HepG2 (cell line): ENCODE data around the gene TBC1D20. TPM values are rescaled to one million over a fixed set of nuclear protein-coding genes. Genes with fewer than 3 reads are reported as not detected.
A peak's percentile ranks its signal among the peaks of the same experiment; 100 is the strongest.

ENCODE experiments used
- ATF5 ChIP-seq: sonication (generic); formaldehyde crosslinking; IDR thresholded peaks from 2 replicates; pipeline ENCODE4 v1.4.0; 2020; ENCODE audit warnings: mild to moderate bottlenecking, low read depth, missing genetic modification reagents
- ELF1 ChIP-seq: sonication (generic); formaldehyde crosslinking; IDR thresholded peaks from 2 replicates; pipeline ENCODE4 v1.4.0; 2020; ENCODE audit warnings: missing genetic modification reagents
- FOSL1 ChIP-seq: sonication (generic); formaldehyde crosslinking; IDR thresholded peaks from 2 replicates; pipeline ENCODE4 v1.9.0; 2021; ENCODE audit warnings: missing genetic modification reagents, borderline replicate concordance
- FOXK1 ChIP-seq: sonication (generic); formaldehyde crosslinking; IDR thresholded peaks from 2 replicates; pipeline ENCODE4 v1.4.0; 2020; ENCODE audit warnings: low read depth, missing genetic modification reagents, borderline replicate concordance
- PAWR ChIP-seq: sonication (generic); formaldehyde crosslinking; IDR thresholded peaks from 2 replicates; pipeline ENCODE4 v1.4.0; 2020; ENCODE audit warnings: missing genetic modification reagents, mild to moderate bottlenecking, borderline replicate concordance
- PCBP2 ChIP-seq: fragments of 200-400 bp; formaldehyde crosslinking; optimal IDR thresholded peaks from 2 replicates; pipeline ENCODE3; 2018; ENCODE audit warnings: low read length, low read depth; ENCODE audit not compliant: poor library complexity, severe bottlenecking
- RFX3 ChIP-seq: IDR thresholded peaks from 2 replicates; pipeline ENCODE4 v1.6.1; 2016; ENCODE audit warnings: missing biosample characterization, missing genetic modification reagents
- RXRA ChIP-seq: sonication (generic); formaldehyde crosslinking; IDR thresholded peaks from 2 replicates; pipeline ENCODE4 v1.5.1; 2020; ENCODE audit warnings: missing genetic modification reagents
- SOX5 ChIP-seq: IDR thresholded peaks from 2 replicates; pipeline ENCODE4 v1.6.1; 2016; ENCODE audit warnings: borderline replicate concordance
- TEAD2 ChIP-seq: sonication (generic); formaldehyde crosslinking; IDR thresholded peaks from 2 replicates; pipeline ENCODE4 v1.9.0; 2021; ENCODE audit warnings: missing genetic modification reagents
- ZBTB34 ChIP-seq: sonication (generic); formaldehyde crosslinking; IDR thresholded peaks from 2 replicates; pipeline ENCODE4 v1.8.0; 2022; ENCODE audit warnings: mild to moderate bottlenecking, missing genetic modification reagents
- ZBTB43 ChIP-seq: sonication (generic); formaldehyde crosslinking; conservative IDR thresholded peaks from 2 replicates; pipeline ENCODE4 v1.4.0; 2020; ENCODE audit warnings: missing genetic modification reagents
- ZEB1 ChIP-seq: IDR thresholded peaks from 2 replicates; pipeline ENCODE4 v1.6.1; 2012; ENCODE audit warnings: mild to moderate bottlenecking, low read depth, inconsistent platforms; ENCODE audit not compliant: insufficient replicate concordance
- ZNF224 ChIP-seq: sonication (generic); formaldehyde crosslinking; IDR thresholded peaks from 2 replicates; pipeline ENCODE4 v1.5.0; 2020; ENCODE audit warnings: mild to moderate bottlenecking, missing genetic modification reagents
- ZNF235 ChIP-seq: sonication (generic); formaldehyde crosslinking; IDR thresholded peaks from 2 replicates; pipeline ENCODE4 v1.8.1; 2023; ENCODE audit warnings: mild to moderate bottlenecking, missing genetic modification reagents, borderline replicate concordance
- ZNF280D ChIP-seq: sonication (generic); formaldehyde crosslinking; IDR thresholded peaks from 2 replicates; pipeline ENCODE4 v1.5.1; 2020; ENCODE audit warnings: mild to moderate bottlenecking, missing genetic modification reagents
- ZNF33B ChIP-seq: sonication (generic); formaldehyde crosslinking; IDR thresholded peaks from 2 replicates; pipeline ENCODE4 v1.5.1; 2020; ENCODE audit warnings: mild to moderate bottlenecking, missing genetic modification reagents
- ZNF34 ChIP-seq: sonication (generic); formaldehyde crosslinking; IDR thresholded peaks from 2 replicates; pipeline ENCODE4 v1.4.0; 2020; ENCODE audit warnings: mild to moderate bottlenecking, missing genetic modification reagents, borderline replicate concordance
- ZNF720 ChIP-seq: sonication (generic); formaldehyde crosslinking; IDR thresholded peaks from 2 replicates; pipeline ENCODE4 v1.4.0; 2020; ENCODE audit warnings: missing genetic modification reagents
- ZNF782 ChIP-seq: sonication (generic); formaldehyde crosslinking; IDR thresholded peaks from 2 replicates; pipeline ENCODE4 v1.4.0; 2020; ENCODE audit warnings: missing genetic modification reagents, mild to moderate bottlenecking, borderline replicate concordance
- ZSCAN31 ChIP-seq: sonication (generic); formaldehyde crosslinking; IDR thresholded peaks from 2 replicates; pipeline ENCODE4 v1.5.0; 2020; ENCODE audit warnings: low read depth, mild to moderate bottlenecking, missing genetic modification reagents
- polyA plus RNA-seq, 8 experiments: library from polyadenylated mRNA; depleted of rRNA in 3 of 8; stranded (reverse) in 7 of 8; unstranded in 1 of 8; fragments of >200 nt; fragmentation: Illumina TruSeq in 4 of 8; extraction: Trizol in 4 of 8; gene quantifications; 2 replicates each; pipeline versions ENCODE4 v1.2.1 to v1.2.3, GENCODE V29; 2011 to 2016; ENCODE audit warnings: low read depth in 4 of 8, missing spikeins in 1 of 8, mixed read lengths in 1 of 8; ENCODE audit not compliant: insufficient read depth in 1 of 8
- total RNA-seq, 5 experiments: library from RNA; depleted of rRNA; stranded (reverse); fragments of >200 nt; fragmentation: Illumina TruSeq; extraction: Trizol; gene quantifications; 2 replicates each; pipeline ENCODE4 v1.2.3, GENCODE V29; 2016; ENCODE audit warnings: low read depth in 1 of 5

TBC1D20 gene
- total and polyA plus RNA-seq, 2 of the 13 experiments (the other 11 are each of a cell fraction or from before 2014, with no cell fraction given), result 36.6 to 47.1 TPM

GRCh38 chr20:407133-407952, 55.0 kb downstream of the TBC1D20 start (continued):
- TF ChIP-seq PAWR (CRISPR knock-in tag), result 0 out of 2 replicates have a peak, but pooled peaks have one; percentile 23
- peak; percentile 85; the same call in 1 of the 2 replicates for TF ChIP-seq ZBTB34 (CRISPR knock-in tag)
- peak; percentile 55; the same call in 1 of the 2 replicates for TF ChIP-seq SOX5 (CRISPR knock-in tag)
- no peak for TF ChIP-seq ZNF34
- no peak for TF ChIP-seq ELF1 (CRISPR knock-in tag)
- no peak for TF ChIP-seq ZNF235
- TF ChIP-seq ZNF33B, result peak; percentile 86
- TF ChIP-seq FOSL1 (CRISPR knock-in tag), result no peak
- peak; percentile 89; the same call in 1 of the 2 replicates for TF ChIP-seq ZNF280D (CRISPR knock-in tag)
- peak; percentile 71; the same call in 1 of the 2 replicates for TF ChIP-seq ATF5 (CRISPR knock-in tag)
- no peak for TF ChIP-seq ZNF720 (CRISPR knock-in tag)
- peak; percentile 89; the same call in 1 of the 2 replicates for TF ChIP-seq ZNF782 (CRISPR knock-in tag)
- no peak; the same call in 1 of the 2 replicates for TF ChIP-seq FOXK1
- TF ChIP-seq PCBP2, result no peak
- TF ChIP-seq ZNF224, result no peak; the same call in 1 of the 2 replicates
- peak; percentile 28; the same call in 1 of the 2 replicates for TF ChIP-seq RXRA (CRISPR knock-in tag)
- no peak for TF ChIP-seq RFX3 (CRISPR knock-in tag)
- no peak; the same call in 1 of the 2 replicates for TF ChIP-seq ZSCAN31 (CRISPR knock-in tag)
- no peak for TF ChIP-seq ZEB1
- TF ChIP-seq TEAD2, result no peak; the same call in 1 of the 2 replicates
- TF ChIP-seq ZBTB43 (CRISPR knock-in tag), result no peak
